ENCODE measurements around the gene ZNF14. TPM values are rescaled to one million over a fixed set of nuclear protein-coding genes. Genes with fewer than 3 reads are reported as not detected.
A peak's percentile ranks its signal among the peaks of the same experiment; 100 is the strongest.

Gene ZNF14
- total and polyA plus RNA-seq, 9 of the 15 experiments (the other 6 are each of a cell fraction or from before 2014, with no cell fraction given), result 1.9 to 7.0 (median 4.0) TPM

- ATAC-seq (no peak), FAIRE-seq (no peak), DNase-seq (ENCODE audit: extremely low read depth in 1 of 4, low spot score in 3 of 4) (no peak)
- no peak for TF ChIP-seq NCOA6 (IDR thresholded peaks at IDR 0.05)
- TF ChIP-seq ZNF75A (CRISPR knock-in tag; IDR thresholded peaks at IDR 0.05), result peak; percentile 98
- Histone ChIP-seq H2AFZ (ENCODE audit: low read depth, low read length) (no peak overlapping the region), H3K36me3 (ENCODE audit: control insufficient read depth, insufficient read depth, low read length) (peaks cover 30% of the 10 kb centered on the region), H3K4me2 (ENCODE audit: insufficient read depth, low read length) (no peak overlapping the region), H3K9ac (ENCODE audit: insufficient read depth in 1 of 2, low read depth in 2 of 2, low read length in 2 of 2) (no peak overlapping the region), H3K9me3 (replicated peaks; ENCODE audit: control insufficient read depth, insufficient read depth, low read depth, low read length) (peaks cover 38% of the 10 kb centered on the region), H3K9me1 (ENCODE audit: control insufficient read depth, insufficient read depth, low read length) (no peaks in the 10 kb centered on the region), H4K20me1 (replicated peaks; ENCODE audit: control insufficient read depth, insufficient read depth, low read length) (no peaks in the 10 kb centered on the region), H3K27ac (ENCODE audit: extremely low read depth, low read depth, low read length) (no peak overlapping the region), H3K4me3 (no peak overlapping the region), H3K4me1 (replicated peaks in 1 of 2; ENCODE audit: control insufficient read depth in 2 of 2, insufficient read depth in 2 of 2, low read length in 2 of 2) (no peaks in the 10 kb centered on the region), H3K79me2 (ENCODE audit: control insufficient read depth, insufficient read depth, low read length) (no peaks in the 10 kb centered on the region), H3K27me3 (ENCODE audit: control insufficient read depth in 2 of 2, insufficient read depth in 2 of 2, low read length in 2 of 2) (no peaks in the 10 kb centered on the region)
- POLR2A ChIA-PET, result interaction anchor here (0.7 kb wide), 1 partner anchor 51 kb away, joined by 3 read pairs; no protein-coding TSS in a partner anchor
- no TSS peak for BruUV-seq (replicated peaks)
- 87% methylated on average over 2 of the region's 2 CpGs for WGBS (ENCODE audit: insufficient coverage, low coverage, missing lambda C conversion rate)
- intact Hi-C loops (cut with micrococcal nuclease) (no loop called here), in situ Hi-C loops (cut with MboI) (no loop called here)
- CTCF ChIA-PET (ENCODE audit: low intra/inter-chr PET ratio), result no interaction called here
These were observed 22.4 kb downstream of the ZNF14 start for GRCh38 chr19:19710506-19710905.

- H3K27ac ChIP-seq (ENCODE audit: extremely low read depth, low read depth, low read length), result no peak overlapping the region
- H3K4me1 ChIP-seq (replicated peaks in 1 of 2; ENCODE audit: control insufficient read depth in 2 of 2, insufficient read depth in 2 of 2, low read length in 2 of 2), result no peaks in the 10 kb centered on the region
- no peak for DNase-seq (ENCODE audit: extremely low read depth in 1 of 4, low spot score in 3 of 4)
- ChIA-PET POLR2A (no interaction called here), CTCF (ENCODE audit: low intra/inter-chr PET ratio) (no interaction called here)
- H3K4me2 ChIP-seq (ENCODE audit: insufficient read depth, low read length), result no peak overlapping the region
- H4K20me1 ChIP-seq (replicated peaks; ENCODE audit: control insufficient read depth, insufficient read depth, low read length), result no peaks in the 10 kb centered on the region
- no TSS peak for BruUV-seq (replicated peaks)
- no peaks in the 10 kb centered on the region for H3K36me3 ChIP-seq (ENCODE audit: control insufficient read depth, insufficient read depth, low read length)
- H3K9ac ChIP-seq (ENCODE audit: insufficient read depth in 1 of 2, low read depth in 2 of 2, low read length in 2 of 2), result no peak overlapping the region
- WGBS (ENCODE audit: insufficient coverage, low coverage, missing lambda C conversion rate), result 1% methylated on average over 5 of the region's 6 CpGs
- H3K27me3 ChIP-seq (ENCODE audit: control insufficient read depth in 2 of 2, insufficient read depth in 2 of 2, low read length in 2 of 2), result no peaks in the 10 kb centered on the region
- H3K9me1 ChIP-seq (ENCODE audit: control insufficient read depth, insufficient read depth, low read length), result no peaks in the 10 kb centered on the region
- intact Hi-C loops (cut with micrococcal nuclease) (no loop called here), in situ Hi-C loops (cut with MboI) (no loop called here)
- no peak for FAIRE-seq
- no peak overlapping the region for H3K4me3 ChIP-seq
- H2AFZ ChIP-seq (ENCODE audit: low read depth, low read length), result no peak overlapping the region
- ATAC-seq, result no peak
- H3K9me3 ChIP-seq (replicated peaks; ENCODE audit: control insufficient read depth, insufficient read depth, low read depth, low read length), result peaks cover 7% of the 10 kb centered on the region; the same call in 1 of the 2 replicates
- no peaks in the 10 kb centered on the region for H3K79me2 ChIP-seq (ENCODE audit: control insufficient read depth, insufficient read depth, low read length)
- TF ChIP-seq PTRF (tag; IDR thresholded peaks at IDR 0.05) (no peak), POLR2B (IDR thresholded peaks at IDR 0.05; ENCODE audit: low read depth, partially characterized antibody) (no peak), ZNF311 (CRISPR knock-in tag; IDR thresholded peaks at IDR 0.05) (no peak), RBM14 (IDR thresholded peaks at IDR 0.05; ENCODE audit: borderline replicate concordance, insufficient read depth, low read depth, low read length) (no peak), CSDE1 (IDR thresholded peaks at IDR 0.05) (no peak), HSF4 (CRISPR knock-in tag; IDR thresholded peaks at IDR 0.05; ENCODE audit: borderline replicate concordance) (no peak), NR1H2 (CRISPR knock-in tag; IDR thresholded peaks at IDR 0.05) (no peak), FOXJ3 (CRISPR knock-in tag; IDR thresholded peaks at IDR 0.05) (no peak), ZEB2 (IDR thresholded peaks at IDR 0.05) (no peak), POLR2A (conservative IDR thresholded peaks at IDR 0.05) (no peak), AFF4 (CRISPR knock-in tag; IDR thresholded peaks at IDR 0.05) (no peak), NCOA4 (IDR thresholded peaks at IDR 0.05; ENCODE audit: partially characterized antibody) (no peak), NRF1 (conservative IDR thresholded peaks at IDR 0.05 in 1 of 2, IDR thresholded peaks at IDR 0.05 in 1 of 2) (no peak)
These were observed 28.1 kb downstream of the ZNF14 start for GRCh38 chr19:19704836-19705235.

Measured in K562 (cell line).